ENCODE results near the gene SLC22A3. TPM values are rescaled to one million over a fixed set of nuclear protein-coding genes. Genes with fewer than 3 reads are reported as not detected.

Gene SLC22A3
- polyA plus RNA-seq, 1 of the 3 experiments (the other 2 are of a cell fraction): not detected

- Histone ChIP-seq H3K36me3 (replicated peaks in 1 of 2; ENCODE audit: control insufficient read depth in 1 of 2, insufficient read depth in 2 of 2, low read length in 1 of 2) (no peaks in the 10 kb centered on the region), H3K4me3 (ENCODE audit: low read depth in 2 of 2, low read length in 1 of 2) (no peak overlapping the region), H3K79me2 (ENCODE audit: insufficient read depth) (no peaks in the 10 kb centered on the region), H3K9ac (no peak overlapping the region), H2AFZ (ENCODE audit: low read depth) (no peak overlapping the region), H3K4me1 (ENCODE audit: control insufficient read depth in 1 of 2, insufficient read depth in 2 of 2, low read depth in 1 of 2, low read length in 1 of 2) (no peaks in the 10 kb centered on the region), H4K20me1 (ENCODE audit: insufficient read depth) (no peaks in the 10 kb centered on the region), H3K27ac (ENCODE audit: low read depth in 2 of 2, low read length in 1 of 2) (no peak overlapping the region), H3K4me2 (no peak overlapping the region), H3F3A (replicated peaks; ENCODE audit: insufficient read depth) (no peaks in the 10 kb centered on the region), H3K9me3 (no peaks in the 10 kb centered on the region), H3K9me2 (no peaks in the 10 kb centered on the region), H3K27me3 (ENCODE audit: insufficient read depth) (no peaks in the 10 kb centered on the region)
- no peak for DNase-seq
- ChIA-PET CTCF (no interaction called here), POLR2A (no interaction called here)
- TF ChIP-seq RAD21 (IDR thresholded peaks at IDR 0.05; ENCODE audit: low read length): no peak
- TF ChIP-seq, protein P1, sequence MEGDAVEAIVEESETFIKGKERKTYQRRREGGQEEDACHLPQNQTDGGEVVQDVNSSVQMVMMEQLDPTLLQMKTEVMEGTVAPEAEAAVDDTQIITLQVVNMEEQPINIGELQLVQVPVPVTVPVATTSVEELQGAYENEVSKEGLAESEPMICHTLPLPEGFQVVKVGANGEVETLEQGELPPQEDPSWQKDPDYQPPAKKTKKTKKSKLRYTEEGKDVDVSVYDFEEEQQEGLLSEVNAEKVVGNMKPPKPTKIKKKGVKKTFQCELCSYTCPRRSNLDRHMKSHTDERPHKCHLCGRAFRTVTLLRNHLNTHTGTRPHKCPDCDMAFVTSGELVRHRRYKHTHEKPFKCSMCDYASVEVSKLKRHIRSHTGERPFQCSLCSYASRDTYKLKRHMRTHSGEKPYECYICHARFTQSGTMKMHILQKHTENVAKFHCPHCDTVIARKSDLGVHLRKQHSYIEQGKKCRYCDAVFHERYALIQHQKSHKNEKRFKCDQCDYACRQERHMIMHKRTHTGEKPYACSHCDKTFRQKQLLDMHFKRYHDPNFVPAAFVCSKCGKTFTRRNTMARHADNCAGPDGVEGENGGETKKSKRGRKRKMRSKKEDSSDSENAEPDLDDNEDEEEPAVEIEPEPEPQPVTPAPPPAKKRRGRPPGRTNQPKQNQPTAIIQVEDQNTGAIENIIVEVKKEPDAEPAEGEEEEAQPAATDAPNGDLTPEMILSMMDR (IDR thresholded peaks at IDR 0.05): no peak
- no peak for TF ChIP-seq SIN3A (IDR thresholded peaks at IDR 0.05; ENCODE audit: borderline replicate concordance, low read depth, low read length)
- no peak for TF ChIP-seq POLR2AphosphoS5 (IDR thresholded peaks at IDR 0.05; ENCODE audit: low read depth, low read length)
- no peak for TF ChIP-seq ZBTB33 (IDR thresholded peaks at IDR 0.05; ENCODE audit: borderline replicate concordance, low read depth)
- TF ChIP-seq MAX (IDR thresholded peaks at IDR 0.05; ENCODE audit: low read depth): no peak
- no peak for TF ChIP-seq EP300 (IDR thresholded peaks at IDR 0.05; ENCODE audit: borderline replicate concordance in 1 of 2, low read depth in 1 of 2, low read length in 1 of 2)
- no peak for TF ChIP-seq PBX3 (IDR thresholded peaks at IDR 0.05)
- TF ChIP-seq RCOR1 (IDR thresholded peaks at IDR 0.05; ENCODE audit: low read length): no peak
- TF ChIP-seq, protein P2, sequence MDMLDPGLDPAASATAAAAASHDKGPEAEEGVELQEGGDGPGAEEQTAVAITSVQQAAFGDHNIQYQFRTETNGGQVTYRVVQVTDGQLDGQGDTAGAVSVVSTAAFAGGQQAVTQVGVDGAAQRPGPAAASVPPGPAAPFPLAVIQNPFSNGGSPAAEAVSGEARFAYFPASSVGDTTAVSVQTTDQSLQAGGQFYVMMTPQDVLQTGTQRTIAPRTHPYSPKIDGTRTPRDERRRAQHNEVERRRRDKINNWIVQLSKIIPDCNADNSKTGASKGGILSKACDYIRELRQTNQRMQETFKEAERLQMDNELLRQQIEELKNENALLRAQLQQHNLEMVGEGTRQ (IDR thresholded peaks at IDR 0.05; ENCODE audit: borderline replicate concordance, low read depth, low read length): no peak
- TF ChIP-seq TCF12 (IDR thresholded peaks at IDR 0.05): no peak
These were observed 31.9 kb upstream of the SLC22A3 start for GRCh38 chr6:160316261-160316660.

GRCh38 chr6:160319246-160319645 lies 28.9 kb upstream of the SLC22A3 start:
- TF ChIP-seq POLR2AphosphoS5 (IDR thresholded peaks at IDR 0.05; ENCODE audit: low read depth, low read length) (no peak), NRF1 (IDR thresholded peaks at IDR 0.05; ENCODE audit: low read depth, low read length) (no peak), ZBTB33 (IDR thresholded peaks at IDR 0.05; ENCODE audit: borderline replicate concordance, low read depth) (no peak), CHD2 (IDR thresholded peaks at IDR 0.05; ENCODE audit: low read length, partially characterized antibody) (no peak), TEAD4 (IDR thresholded peaks at IDR 0.05; ENCODE audit: borderline replicate concordance, insufficient read depth) (no peak), TAF1 (IDR thresholded peaks at IDR 0.05; ENCODE audit: borderline replicate concordance, low read depth, low read length) (no peak)
- no peak overlapping the region for H3K4me2 ChIP-seq
- H3K9ac ChIP-seq: no peak overlapping the region
- POLR2A ChIA-PET: no interaction called here
- no peak overlapping the region for H3K27ac ChIP-seq (ENCODE audit: low read depth in 2 of 2, low read length in 1 of 2)
- no peaks in the 10 kb centered on the region for H4K20me1 ChIP-seq (ENCODE audit: insufficient read depth)
- no peaks in the 10 kb centered on the region for H3K79me2 ChIP-seq (ENCODE audit: insufficient read depth)
- CTCF ChIA-PET: no interaction called here
- no peaks in the 10 kb centered on the region for H3K4me1 ChIP-seq (ENCODE audit: control insufficient read depth in 1 of 2, insufficient read depth in 2 of 2, low read depth in 1 of 2, low read length in 1 of 2)
- H3F3A ChIP-seq (replicated peaks; ENCODE audit: insufficient read depth): no peaks in the 10 kb centered on the region
- no peak overlapping the region for H3K4me3 ChIP-seq (ENCODE audit: low read depth in 2 of 2, low read length in 1 of 2)
- H3K27me3 ChIP-seq (ENCODE audit: insufficient read depth): no peaks in the 10 kb centered on the region
- H3K36me3 ChIP-seq (replicated peaks in 1 of 2; ENCODE audit: control insufficient read depth in 1 of 2, insufficient read depth in 2 of 2, low read length in 1 of 2): no peaks in the 10 kb centered on the region
- 0% methylated on average over 1 of the region's 1 CpG for WGBS (ENCODE audit: low lambda C conversion rate)
- H2AFZ ChIP-seq (ENCODE audit: low read depth): no peak overlapping the region
- no peaks in the 10 kb centered on the region for H3K9me3 ChIP-seq
- H3K9me2 ChIP-seq: no peaks in the 10 kb centered on the region
- no peak for DNase-seq
